GM12801 (cell line): ENCODE results near the gene SERTAD2.

Experiments
- TF ChIP-seq, protein P1 (sequence below): IDR thresholded peaks from one replicate; pipeline ENCODE4 v1.5.1; 2011; ENCODE audit warnings: control low read depth; ENCODE audit not compliant: insufficient read length; ENCODE audit errors: extremely low read depth

Gene SERTAD2

DNA sequence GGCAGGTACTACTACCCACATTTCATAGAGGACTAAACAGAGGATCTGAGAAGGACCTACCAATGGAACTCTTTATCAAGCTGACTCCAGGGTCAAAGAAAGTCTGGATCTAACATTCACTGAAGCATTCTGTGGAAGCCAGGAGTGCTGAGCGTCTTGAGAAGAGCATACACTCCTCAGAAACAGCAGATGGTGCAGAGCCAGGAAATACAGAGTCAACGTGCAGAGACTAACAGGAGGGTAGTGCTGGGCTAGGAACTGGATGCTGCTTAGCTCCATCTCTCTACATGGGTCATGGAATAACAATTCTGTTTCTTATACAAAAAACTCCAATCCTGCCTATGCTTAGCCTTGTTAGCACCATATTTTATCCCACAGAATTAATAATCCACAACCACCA is 5.5 kb upstream of the SERTAD2 start:
- TF ChIP-seq, protein P1, sequence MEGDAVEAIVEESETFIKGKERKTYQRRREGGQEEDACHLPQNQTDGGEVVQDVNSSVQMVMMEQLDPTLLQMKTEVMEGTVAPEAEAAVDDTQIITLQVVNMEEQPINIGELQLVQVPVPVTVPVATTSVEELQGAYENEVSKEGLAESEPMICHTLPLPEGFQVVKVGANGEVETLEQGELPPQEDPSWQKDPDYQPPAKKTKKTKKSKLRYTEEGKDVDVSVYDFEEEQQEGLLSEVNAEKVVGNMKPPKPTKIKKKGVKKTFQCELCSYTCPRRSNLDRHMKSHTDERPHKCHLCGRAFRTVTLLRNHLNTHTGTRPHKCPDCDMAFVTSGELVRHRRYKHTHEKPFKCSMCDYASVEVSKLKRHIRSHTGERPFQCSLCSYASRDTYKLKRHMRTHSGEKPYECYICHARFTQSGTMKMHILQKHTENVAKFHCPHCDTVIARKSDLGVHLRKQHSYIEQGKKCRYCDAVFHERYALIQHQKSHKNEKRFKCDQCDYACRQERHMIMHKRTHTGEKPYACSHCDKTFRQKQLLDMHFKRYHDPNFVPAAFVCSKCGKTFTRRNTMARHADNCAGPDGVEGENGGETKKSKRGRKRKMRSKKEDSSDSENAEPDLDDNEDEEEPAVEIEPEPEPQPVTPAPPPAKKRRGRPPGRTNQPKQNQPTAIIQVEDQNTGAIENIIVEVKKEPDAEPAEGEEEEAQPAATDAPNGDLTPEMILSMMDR = no peak

GRCh38 chr2:64658269-64658668 is 4.6 kb upstream of the SERTAD2 start:
- TF ChIP-seq, protein P1 = no peak

GRCh38 chr2:64657411-64657810 is 3.7 kb upstream of the SERTAD2 start:
- TF ChIP-seq, protein P1 = no peak

- TF ChIP-seq, protein P1 = no peak
Measured at GRCh38 chr2:64656379-64656778, 2.7 kb upstream of the SERTAD2 start.

DNA sequence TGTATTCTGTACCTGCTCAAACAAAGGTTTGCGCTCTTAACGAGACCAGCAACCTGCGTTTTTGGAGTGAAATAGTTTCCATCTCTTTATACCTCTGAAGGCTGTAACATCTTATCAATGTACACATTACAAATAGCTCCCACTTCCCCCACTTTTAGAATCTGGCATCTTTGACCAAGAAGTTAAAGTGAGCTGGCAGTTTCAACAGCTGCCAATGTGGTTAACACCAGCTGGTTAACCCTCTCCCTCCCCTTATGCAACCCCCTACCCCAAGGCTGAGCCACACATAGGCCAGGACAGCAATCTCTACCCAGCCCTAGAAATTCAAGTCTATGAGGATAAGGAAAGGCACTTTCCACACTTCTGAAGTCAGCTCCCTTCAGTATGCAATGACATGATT is 2.2 kb upstream of the SERTAD2 start:
- TF ChIP-seq, protein P1 = no peak

- TF ChIP-seq, protein P1 = no peak
Measured at GRCh38 chr2:64655018-64655664, 1.4 kb upstream of the SERTAD2 start.

DNA sequence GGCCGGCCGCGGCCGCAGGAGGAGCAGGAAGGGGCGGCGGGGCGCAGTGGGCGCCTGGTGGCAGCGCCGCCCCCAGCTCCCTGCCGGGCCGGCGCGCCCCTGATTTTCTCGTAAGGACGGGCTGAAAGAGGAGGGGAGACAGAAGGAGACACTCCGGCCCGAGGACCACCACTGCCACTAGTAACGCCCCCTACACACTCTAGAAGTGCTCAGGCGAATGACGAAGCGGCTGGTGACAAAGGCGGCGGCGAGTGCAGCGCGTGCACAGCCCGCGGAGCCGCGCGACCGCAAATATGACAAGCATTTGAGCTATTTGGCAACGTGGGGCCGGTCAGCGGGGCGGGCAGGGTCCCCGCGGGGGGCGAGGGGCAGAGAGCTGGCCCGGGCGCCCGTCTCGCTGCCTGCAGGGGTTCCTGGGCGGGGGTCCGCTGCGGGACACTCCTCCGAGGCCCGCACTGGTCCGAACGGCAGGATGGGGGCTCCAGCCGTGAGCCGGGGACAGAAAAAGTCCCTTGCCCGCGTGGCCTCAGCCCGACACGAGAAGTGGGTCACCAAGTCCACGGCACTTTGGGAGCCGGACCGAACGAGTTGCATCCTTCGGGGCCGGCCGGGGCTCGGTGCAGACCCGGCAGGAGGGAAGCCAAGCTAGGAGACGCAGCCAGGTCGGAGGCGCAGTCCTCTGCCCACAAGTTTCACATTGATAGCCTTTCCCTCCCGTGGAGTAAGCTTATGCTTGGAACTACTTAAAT is 524 bp upstream of the SERTAD2 start:
- TF ChIP-seq, protein P1 = no peak
